Measurements from ENCODE around the gene COPZ2.

DNA sequence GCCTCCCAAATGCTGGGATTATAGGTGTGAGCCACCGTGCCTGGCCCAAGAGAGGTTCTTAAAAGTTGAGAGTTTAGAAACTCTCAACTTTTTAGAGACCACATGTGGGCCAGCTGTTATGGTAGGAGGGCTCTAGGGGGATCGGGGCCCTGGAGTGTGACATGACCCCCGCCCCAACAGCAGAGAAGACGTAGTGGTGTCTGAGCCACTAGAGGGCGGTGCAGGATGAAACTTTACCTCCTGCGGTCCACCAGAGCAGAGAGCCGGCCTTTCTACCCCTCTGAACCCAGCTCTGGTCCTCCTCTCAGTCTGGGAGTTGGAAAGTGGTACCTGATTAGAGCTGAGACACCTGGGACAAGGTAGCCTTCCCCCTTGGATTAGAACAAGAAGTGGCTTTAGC lies 59.3 kb downstream of the COPZ2 start:
- TF ChIP-seq ZFX (CRISPR knock-in tag; IDR thresholded peaks at IDR 0.05) (no peak), ZNF431 (CRISPR knock-in tag; IDR thresholded peaks at IDR 0.05) (no peak), MEF2A (IDR thresholded peaks at IDR 0.05; ENCODE audit: control insufficient read depth, low read depth, low read length) (no peak), CC2D1A (IDR thresholded peaks at IDR 0.05) (no peak), LEF1 (IDR thresholded peaks at IDR 0.05) (no peak), ETS2 (tag; IDR thresholded peaks at IDR 0.05; ENCODE audit: borderline replicate concordance, poor library complexity, severe bottlenecking) (no peak), POLR2A (conservative IDR thresholded peaks at IDR 0.05) (no peak), IRF2 (CRISPR knock-in tag; IDR thresholded peaks at IDR 0.05) (no peak), ZNF217 (CRISPR knock-in tag; IDR thresholded peaks at IDR 0.05) (no peak)
- TF ChIP-seq, protein P1, sequence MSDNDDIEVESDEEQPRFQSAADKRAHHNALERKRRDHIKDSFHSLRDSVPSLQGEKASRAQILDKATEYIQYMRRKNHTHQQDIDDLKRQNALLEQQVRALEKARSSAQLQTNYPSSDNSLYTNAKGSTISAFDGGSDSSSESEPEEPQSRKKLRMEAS (CRISPR knock-in tag; IDR thresholded peaks at IDR 0.05) = no peak

Measured in K562 (cell line).